WERI-Rb-1 (cell line): ENCODE measurements around the gene PRLH.
"Not testable (repeated sequence)": the region's sequence is repeated elsewhere in the genome, so short reads cannot be mapped to it uniquely, and the experiment has no call there.

Experiments used
- DNase-seq: peaks from one replicate; pipeline ENCODE4 v3.0.0-alpha.2; 2020
- H3K27ac ChIP-seq: fragments of 250-450 bp; sonication (Bioruptor Pico); 2 replicates; pipeline ENCODE4 v1.5.1; 2020; ENCODE audit warnings: mild to moderate bottlenecking, moderate library complexity
- H3K27me3 ChIP-seq: fragments of 250-450 bp; sonication (Bioruptor Pico); 2 replicates; pipeline ENCODE4 v1.5.1; 2021; ENCODE audit warnings: mild to moderate bottlenecking, low read depth, moderate library complexity; ENCODE audit not compliant: insufficient read depth, severe bottlenecking
- H3K36me3 ChIP-seq: fragments of 250-450 bp; sonication (Bioruptor Pico); 2 replicates; pipeline ENCODE4 v1.5.1; 2020; ENCODE audit warnings: mild to moderate bottlenecking, moderate library complexity
- H3K4me3 ChIP-seq: 2 replicates; pipeline ENCODE4 v1.5.1; 2011; ENCODE audit warnings: low read depth, mild to moderate bottlenecking, control low read depth, low read length
- H3K9me3 ChIP-seq: fragments of 250-450 bp; sonication (Bioruptor Pico); 2 replicates; pipeline ENCODE4 v1.5.1; 2021; ENCODE audit warnings: mild to moderate bottlenecking, moderate library complexity; ENCODE audit not compliant: severe bottlenecking
- TF ChIP-seq, protein P1 (sequence below): IDR thresholded peaks from 2 replicates; pipeline ENCODE4 v1.5.1; 2011; ENCODE audit warnings: low read depth, mild to moderate bottlenecking, control low read depth, inconsistent platforms, low read length

PRLH gene

DNA sequence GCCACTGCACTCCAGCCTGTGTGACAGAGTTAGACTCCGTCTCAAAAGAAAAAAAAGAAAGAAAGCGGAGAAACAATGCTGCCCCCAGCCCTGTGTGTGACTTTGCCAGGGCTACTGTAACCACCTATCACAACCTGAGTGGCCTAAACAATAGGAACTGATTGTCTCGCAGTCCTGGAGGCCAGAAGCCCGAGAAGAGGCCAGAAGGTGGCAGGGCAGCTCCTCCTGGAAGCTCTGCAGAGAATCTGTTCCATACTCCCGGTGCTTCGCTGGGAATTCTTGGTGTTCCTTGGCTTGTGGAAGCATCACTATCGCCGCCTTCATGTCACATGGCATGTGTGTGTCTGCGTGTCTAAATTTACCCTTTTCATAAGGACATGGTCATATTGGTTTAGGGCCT lies 38.6 kb downstream of the PRLH start:
- peak; percentile 68 for DNase-seq

DNA sequence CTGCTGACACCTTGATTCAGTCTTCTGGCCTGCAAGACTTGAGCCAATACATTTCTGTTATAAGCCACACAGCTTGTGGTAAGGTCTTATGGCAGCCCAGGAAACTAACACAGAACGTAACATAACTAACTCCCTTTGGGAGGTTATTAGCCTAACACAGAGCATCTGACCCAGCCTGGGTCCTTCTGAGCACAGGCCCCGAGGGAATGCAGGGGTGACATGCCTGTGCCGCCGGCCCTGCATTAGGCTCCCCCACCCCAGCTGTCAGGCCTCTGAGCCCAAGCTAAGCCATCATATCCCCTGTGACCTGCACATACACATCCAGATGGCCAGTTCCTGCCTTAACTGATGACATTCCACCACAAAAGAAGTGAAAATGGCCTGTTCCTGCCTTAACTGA lies 40.1 kb downstream of the PRLH start:
- peak; percentile 75 for DNase-seq
- H3K27me3 ChIP-seq, H3K4me3 ChIP-seq, H3K9me3 ChIP-seq, H3K27ac ChIP-seq, H3K36me3 ChIP-seq: not testable (repeated sequence)

More for the DNA sequence above, 38.6 kb downstream of the PRLH start:
- no peak overlapping the region for H3K4me3 ChIP-seq
- TF ChIP-seq, protein P1, sequence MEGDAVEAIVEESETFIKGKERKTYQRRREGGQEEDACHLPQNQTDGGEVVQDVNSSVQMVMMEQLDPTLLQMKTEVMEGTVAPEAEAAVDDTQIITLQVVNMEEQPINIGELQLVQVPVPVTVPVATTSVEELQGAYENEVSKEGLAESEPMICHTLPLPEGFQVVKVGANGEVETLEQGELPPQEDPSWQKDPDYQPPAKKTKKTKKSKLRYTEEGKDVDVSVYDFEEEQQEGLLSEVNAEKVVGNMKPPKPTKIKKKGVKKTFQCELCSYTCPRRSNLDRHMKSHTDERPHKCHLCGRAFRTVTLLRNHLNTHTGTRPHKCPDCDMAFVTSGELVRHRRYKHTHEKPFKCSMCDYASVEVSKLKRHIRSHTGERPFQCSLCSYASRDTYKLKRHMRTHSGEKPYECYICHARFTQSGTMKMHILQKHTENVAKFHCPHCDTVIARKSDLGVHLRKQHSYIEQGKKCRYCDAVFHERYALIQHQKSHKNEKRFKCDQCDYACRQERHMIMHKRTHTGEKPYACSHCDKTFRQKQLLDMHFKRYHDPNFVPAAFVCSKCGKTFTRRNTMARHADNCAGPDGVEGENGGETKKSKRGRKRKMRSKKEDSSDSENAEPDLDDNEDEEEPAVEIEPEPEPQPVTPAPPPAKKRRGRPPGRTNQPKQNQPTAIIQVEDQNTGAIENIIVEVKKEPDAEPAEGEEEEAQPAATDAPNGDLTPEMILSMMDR = peak; percentile 73
- peaks cover 10% of the 10 kb centered on the region for H3K27me3 ChIP-seq
- H3K36me3 ChIP-seq = no peaks in the 10 kb centered on the region
- no peaks in the 10 kb centered on the region for H3K9me3 ChIP-seq
- no peak overlapping the region for H3K27ac ChIP-seq

DNA sequence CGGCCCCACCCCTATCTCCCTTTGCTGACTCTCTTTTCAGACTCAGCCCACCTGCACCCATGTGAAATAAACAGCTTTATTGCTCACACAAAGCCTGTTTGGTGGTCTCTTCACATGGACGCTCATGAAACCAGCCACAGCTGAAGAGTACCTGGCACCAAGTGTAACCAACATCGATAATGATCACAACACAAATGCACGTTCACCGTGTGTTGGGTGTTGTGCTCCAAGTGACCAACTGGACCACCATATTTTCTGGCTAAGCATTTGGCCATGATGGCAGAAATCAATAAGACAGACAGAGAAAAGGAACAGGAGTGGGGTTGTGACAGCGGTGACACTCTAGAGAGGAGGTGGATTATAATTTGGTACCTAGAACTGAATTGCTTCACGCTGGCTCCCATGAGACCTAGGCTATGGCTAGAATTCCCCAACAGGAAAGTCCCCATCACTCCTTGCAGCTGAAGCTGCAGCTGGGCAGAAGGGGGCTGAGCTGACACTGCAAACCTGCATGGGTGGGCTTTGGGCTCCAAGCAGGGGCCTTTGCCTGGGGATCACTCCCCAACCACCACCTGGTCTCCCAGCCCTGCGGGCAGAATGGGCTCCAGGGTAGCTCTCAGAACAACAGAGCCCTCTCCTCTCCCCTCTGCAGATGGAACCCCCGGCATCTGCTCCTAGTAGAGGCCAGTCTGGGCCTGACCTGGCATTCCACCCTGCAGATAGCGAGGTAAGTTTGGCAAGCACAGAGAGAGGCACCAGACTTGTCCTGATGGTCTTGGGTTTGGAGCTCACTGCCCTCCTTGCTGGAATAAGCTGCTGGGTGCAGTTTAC lies 46.4 kb downstream of the PRLH start:
- no peaks in the 10 kb centered on the region for H3K9me3 ChIP-seq
- TF ChIP-seq, protein P1 = no peak
- no peak overlapping the region for H3K27ac ChIP-seq

DNA sequence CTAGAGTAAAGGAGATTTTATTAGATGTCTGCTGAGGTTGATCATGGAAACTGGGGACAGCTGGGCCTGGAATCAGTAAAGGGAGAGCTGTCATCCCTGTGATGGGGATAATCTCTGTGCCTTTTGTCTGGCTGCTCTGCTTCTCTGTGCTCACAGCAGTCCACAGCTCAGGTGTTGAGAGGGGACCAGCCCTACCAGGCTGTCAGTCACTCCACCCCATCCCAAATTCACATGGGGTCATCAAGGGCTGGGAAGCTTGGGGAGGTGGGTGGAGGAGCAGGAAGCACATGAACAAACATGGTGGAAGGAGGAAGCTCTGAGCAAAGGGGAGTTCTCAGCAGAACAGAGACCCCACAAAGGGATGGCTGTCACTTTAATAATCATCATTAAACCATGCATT lies 47.3 kb downstream of the PRLH start:
- H3K27me3 ChIP-seq = no peaks in the 10 kb centered on the region
- no peaks in the 10 kb centered on the region for H3K9me3 ChIP-seq
- H3K27ac ChIP-seq = no peak overlapping the region
- TF ChIP-seq, protein P1 = no peak
- no peak overlapping the region for H3K4me3 ChIP-seq
- no peak for DNase-seq
- H3K36me3 ChIP-seq = no peaks in the 10 kb centered on the region

More for the DNA sequence above, 46.4 kb downstream of the PRLH start:
- no peak for DNase-seq
- H3K36me3 ChIP-seq = no peaks in the 10 kb centered on the region
- no peaks in the 10 kb centered on the region for H3K27me3 ChIP-seq
- H3K4me3 ChIP-seq = no peak overlapping the region

DNA sequence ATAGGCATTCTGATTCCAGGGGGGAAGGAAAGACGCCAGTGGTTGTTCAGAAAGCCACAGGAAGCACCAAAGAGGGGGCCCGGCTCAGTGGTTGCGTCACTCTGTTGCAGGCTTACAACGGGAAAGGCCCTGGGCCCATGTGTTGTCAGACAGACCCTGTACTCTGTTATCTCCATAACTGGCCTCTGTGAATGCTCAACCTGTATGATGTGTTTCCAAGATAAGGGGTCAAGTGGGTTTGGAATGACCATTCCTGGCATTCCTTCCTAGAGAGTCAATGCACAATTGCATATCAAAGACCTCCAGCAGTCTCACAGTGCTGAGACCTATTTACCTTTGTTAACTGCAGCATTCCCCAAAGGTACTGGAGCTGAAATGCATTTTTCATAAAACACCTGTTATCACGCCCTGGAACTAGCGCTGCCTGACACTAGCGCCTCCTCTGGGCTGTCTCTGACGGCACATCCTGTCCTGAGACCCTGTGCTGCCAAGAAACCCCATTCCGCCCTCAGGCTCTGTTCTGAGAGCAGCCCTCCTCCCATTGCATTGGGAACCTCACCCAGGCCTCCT lies 47.9 kb downstream of the PRLH start:
- Histone ChIP-seq H3K36me3 (no peaks in the 10 kb centered on the region), H3K27me3 (no peaks in the 10 kb centered on the region), H3K9me3 (no peaks in the 10 kb centered on the region), H3K27ac (no peak overlapping the region), H3K4me3 (no peak overlapping the region)
- no peak for DNase-seq
- TF ChIP-seq, protein P1 = peak; percentile 33; the same call in 1 of the 2 replicates

DNA sequence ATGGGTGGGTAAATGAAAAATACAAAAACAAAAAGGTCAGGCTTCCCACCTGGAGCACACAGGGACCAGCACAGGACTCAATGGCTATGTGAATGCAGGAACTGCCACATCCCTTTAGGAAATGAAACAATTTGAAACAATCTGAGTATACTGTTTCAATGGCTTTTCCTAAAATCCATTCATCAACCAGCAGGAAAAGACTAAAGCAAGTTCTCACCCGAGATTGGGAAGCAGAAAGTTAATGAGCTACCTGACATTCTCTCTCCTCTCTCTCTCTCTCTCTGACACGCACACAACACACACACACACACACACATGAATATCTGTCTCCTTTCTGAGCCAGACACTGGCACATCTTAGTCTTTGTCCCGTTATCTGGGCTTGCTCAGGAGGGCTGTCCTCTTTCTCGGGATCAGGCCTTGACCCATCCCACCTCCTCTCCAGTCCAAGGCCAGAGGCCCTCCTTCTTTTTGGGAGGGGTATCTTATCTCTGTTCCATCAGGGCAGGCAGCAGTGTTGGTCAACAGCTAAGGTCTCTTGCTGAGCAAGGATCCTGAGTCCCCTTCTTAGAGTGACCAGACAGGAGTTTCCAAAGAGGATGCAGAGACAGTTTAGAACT lies 49.4 kb downstream of the PRLH start:
- no peaks in the 10 kb centered on the region for H3K36me3 ChIP-seq
- no peak overlapping the region for H3K4me3 ChIP-seq
- no peaks in the 10 kb centered on the region for H3K27me3 ChIP-seq
- DNase-seq = no peak
- no peak overlapping the region for H3K27ac ChIP-seq
- H3K9me3 ChIP-seq = no peaks in the 10 kb centered on the region
- TF ChIP-seq, protein P1 = no peak
